ENCODE measurements around the gene CRTC1.
"Not testable (repeated sequence)": the region's sequence is repeated elsewhere in the genome, so short reads cannot be mapped to it uniquely, and the experiment has no call there.

CRTC1 gene

GRCh38 chr19:18731562-18732008, 48.1 kb downstream of the CRTC1 start:
- H2AFZ ChIP-seq, result no peak overlapping the region
- H3K9me3 ChIP-seq (ENCODE audit: control insufficient read depth, low read length), result no peaks in the 10 kb centered on the region
- H3K27ac ChIP-seq, result no peak overlapping the region
- H3K9ac ChIP-seq, result no peak overlapping the region
- H3K36me3 ChIP-seq (ENCODE audit: control insufficient read depth, insufficient read depth, low read length), result no peaks in the 10 kb centered on the region
- no peaks in the 10 kb centered on the region for H3K27me3 ChIP-seq (ENCODE audit: control insufficient read depth, insufficient read depth, low read length)
- no peak overlapping the region for H3K4me2 ChIP-seq (ENCODE audit: low read length)
- no peak for TF ChIP-seq CTCF (IDR thresholded peaks at IDR 0.05)
- H3K79me2 ChIP-seq, result peaks cover 55% of the 10 kb centered on the region
- peaks cover 8% of the 10 kb centered on the region for H3K4me1 ChIP-seq
- H3K4me3 ChIP-seq (ENCODE audit: low read depth, low read length), result no peak overlapping the region

- Histone ChIP-seq H3K9me3 (ENCODE audit: control insufficient read depth, low read length) (no peaks in the 10 kb centered on the region), H3K4me3 (ENCODE audit: low read depth, low read length) (no peak overlapping the region), H3K4me2 (ENCODE audit: low read length) (no peak overlapping the region), H3K36me3 (ENCODE audit: control insufficient read depth, insufficient read depth, low read length) (no peaks in the 10 kb centered on the region), H3K27ac (no peak overlapping the region), H3K79me2 (peaks cover 48% of the 10 kb centered on the region), H3K27me3 (ENCODE audit: control insufficient read depth, insufficient read depth, low read length) (no peaks in the 10 kb centered on the region), H2AFZ (no peak overlapping the region), H3K9ac (no peak overlapping the region), H3K4me1 (peaks cover 14% of the 10 kb centered on the region)
- no peak for TF ChIP-seq CTCF (IDR thresholded peaks at IDR 0.05)
Measured at GRCh38 chr19:18733196-18733647, 49.7 kb downstream of the CRTC1 start.

- not testable (repeated sequence) for H3K9me3 ChIP-seq (ENCODE audit: control insufficient read depth, low read length); H3K4me3 ChIP-seq (ENCODE audit: low read depth, low read length); H3K4me2 ChIP-seq (ENCODE audit: low read length); H3K27ac ChIP-seq; H2AFZ ChIP-seq; H3K36me3 ChIP-seq (ENCODE audit: control insufficient read depth, insufficient read depth, low read length); H3K27me3 ChIP-seq (ENCODE audit: control insufficient read depth, insufficient read depth, low read length)
- Histone ChIP-seq H3K9ac (peak overlapping the region; percentile 28), H3K79me2 (peaks cover 46% of the 10 kb centered on the region), H3K4me1 (peaks cover 14% of the 10 kb centered on the region)
Measured at GRCh38 chr19:18733762-18734332, 50.4 kb downstream of the CRTC1 start.

GRCh38 chr19:18735324-18735723, 51.8 kb downstream of the CRTC1 start:
- no peak overlapping the region for H3K4me3 ChIP-seq (ENCODE audit: low read depth, low read length)
- H3K27ac ChIP-seq, result no peak overlapping the region
- no peaks in the 10 kb centered on the region for H3K36me3 ChIP-seq (ENCODE audit: control insufficient read depth, insufficient read depth, low read length)
- H3K79me2 ChIP-seq, result peaks cover 38% of the 10 kb centered on the region
- H3K9ac ChIP-seq, result no peak overlapping the region
- no peak for TF ChIP-seq CTCF (IDR thresholded peaks at IDR 0.05)
- H3K9me3 ChIP-seq (ENCODE audit: control insufficient read depth, low read length), result no peaks in the 10 kb centered on the region
- H3K4me2 ChIP-seq (ENCODE audit: low read length), result no peak overlapping the region
- no peaks in the 10 kb centered on the region for H3K27me3 ChIP-seq (ENCODE audit: control insufficient read depth, insufficient read depth, low read length)
- H3K4me1 ChIP-seq, result peaks cover 16% of the 10 kb centered on the region
- no peak overlapping the region for H2AFZ ChIP-seq

GRCh38 chr19:18735752-18736151, 52.3 kb downstream of the CRTC1 start:
- no peaks in the 10 kb centered on the region for H3K9me3 ChIP-seq (ENCODE audit: control insufficient read depth, low read length)
- H3K27ac ChIP-seq, result no peak overlapping the region
- TF ChIP-seq CTCF (IDR thresholded peaks at IDR 0.05), result no peak
- no peaks in the 10 kb centered on the region for H3K27me3 ChIP-seq (ENCODE audit: control insufficient read depth, insufficient read depth, low read length)
- no peak overlapping the region for H3K4me2 ChIP-seq (ENCODE audit: low read length)
- H3K79me2 ChIP-seq, result peaks cover 34% of the 10 kb centered on the region
- H3K4me1 ChIP-seq, result peaks cover 20% of the 10 kb centered on the region
- H3K36me3 ChIP-seq (ENCODE audit: control insufficient read depth, insufficient read depth, low read length), result no peaks in the 10 kb centered on the region
- no peak overlapping the region for H3K4me3 ChIP-seq (ENCODE audit: low read depth, low read length)
- no peak overlapping the region for H3K9ac ChIP-seq
- no peak overlapping the region for H2AFZ ChIP-seq
